A549 (cell line): ENCODE measurements around the gene MITD1.

ENCODE experiments used
- CBX2 ChIP-seq: fragments of 200-600 bp; sonication (generic); IDR thresholded peaks from 2 replicates; pipeline ENCODE4 v1.6.1; 2016; ENCODE audit warnings: low read depth, mild to moderate bottlenecking, borderline replicate concordance
- CBX8 ChIP-seq: fragments of 200-600 bp; sonication (generic); IDR thresholded peaks from 2 replicates; pipeline ENCODE4 v1.6.1; 2016
- CTCF ChIP-seq: fragments of >200 bp; sonication (Bioruptor Twin); formaldehyde crosslinking; IDR thresholded peaks from 3 replicates; pipeline ENCODE4 v1.5.1; 2016
- JUNB ChIP-seq: fragments of >200 bp; sonication (Bioruptor Twin); formaldehyde crosslinking; IDR thresholded peaks from 2 replicates; pipeline ENCODE4 v1.6.1; 2016
- RAD21 ChIP-seq, 2 experiments: fragments of >200 bp in 1 of 2; sonication (Bioruptor Twin) in 1 of 2; formaldehyde crosslinking in 1 of 2; IDR thresholded peaks in 1 of 2; conservative IDR thresholded peaks in 1 of 2; 2 replicates in 1 of 2; 3 replicates in 1 of 2; pipeline ENCODE4 v1.6.1; 2012 to 2018; ENCODE audit warnings: inconsistent platforms in 1 of 2
- SMC3 ChIP-seq: fragments of >200 bp; sonication (Bioruptor Twin); formaldehyde crosslinking; IDR thresholded peaks from 3 replicates; pipeline ENCODE4 v1.6.1; 2018; ENCODE audit warnings: inconsistent platforms
- TF ChIP-seq, protein P1 (sequence below): fragments of 200-600 bp; sonication (generic); IDR thresholded peaks from 2 replicates; pipeline ENCODE4 v1.6.1; 2016; ENCODE audit warnings: antibody characterized with exemption, mild to moderate bottlenecking, moderate library complexity

GRCh38 chr2:99183025-99183424 is 2.2 kb upstream of the MITD1 start:
- no peak for TF ChIP-seq JUNB
- no peak for TF ChIP-seq CTCF
- TF ChIP-seq, protein P1, sequence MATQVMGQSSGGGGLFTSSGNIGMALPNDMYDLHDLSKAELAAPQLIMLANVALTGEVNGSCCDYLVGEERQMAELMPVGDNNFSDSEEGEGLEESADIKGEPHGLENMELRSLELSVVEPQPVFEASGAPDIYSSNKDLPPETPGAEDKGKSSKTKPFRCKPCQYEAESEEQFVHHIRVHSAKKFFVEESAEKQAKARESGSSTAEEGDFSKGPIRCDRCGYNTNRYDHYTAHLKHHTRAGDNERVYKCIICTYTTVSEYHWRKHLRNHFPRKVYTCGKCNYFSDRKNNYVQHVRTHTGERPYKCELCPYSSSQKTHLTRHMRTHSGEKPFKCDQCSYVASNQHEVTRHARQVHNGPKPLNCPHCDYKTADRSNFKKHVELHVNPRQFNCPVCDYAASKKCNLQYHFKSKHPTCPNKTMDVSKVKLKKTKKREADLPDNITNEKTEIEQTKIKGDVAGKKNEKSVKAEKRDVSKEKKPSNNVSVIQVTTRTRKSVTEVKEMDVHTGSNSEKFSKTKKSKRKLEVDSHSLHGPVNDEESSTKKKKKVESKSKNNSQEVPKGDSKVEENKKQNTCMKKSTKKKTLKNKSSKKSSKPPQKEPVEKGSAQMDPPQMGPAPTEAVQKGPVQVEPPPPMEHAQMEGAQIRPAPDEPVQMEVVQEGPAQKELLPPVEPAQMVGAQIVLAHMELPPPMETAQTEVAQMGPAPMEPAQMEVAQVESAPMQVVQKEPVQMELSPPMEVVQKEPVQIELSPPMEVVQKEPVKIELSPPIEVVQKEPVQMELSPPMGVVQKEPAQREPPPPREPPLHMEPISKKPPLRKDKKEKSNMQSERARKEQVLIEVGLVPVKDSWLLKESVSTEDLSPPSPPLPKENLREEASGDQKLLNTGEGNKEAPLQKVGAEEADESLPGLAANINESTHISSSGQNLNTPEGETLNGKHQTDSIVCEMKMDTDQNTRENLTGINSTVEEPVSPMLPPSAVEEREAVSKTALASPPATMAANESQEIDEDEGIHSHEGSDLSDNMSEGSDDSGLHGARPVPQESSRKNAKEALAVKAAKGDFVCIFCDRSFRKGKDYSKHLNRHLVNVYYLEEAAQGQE = no peak
- no peak for TF ChIP-seq SMC3
- no peak for TF ChIP-seq CBX8
- TF ChIP-seq RAD21 (conservative IDR thresholded peaks at IDR 0.05 in 1 of 2, IDR thresholded peaks at IDR 0.05 in 1 of 2) = no peak
- TF ChIP-seq CBX2 = no peak
